NCI-H2196 treated with DMSO at 0.1 percent for 48 hours (cell line): Measurements from ENCODE around the gene METTL23.
"Not testable (repeated sequence)": the region's sequence is repeated elsewhere in the genome, so short reads cannot be mapped to it uniquely, and the experiment has no call there.

ENCODE experiments used
- DNase-seq: peaks from one replicate; lab custom pipeline; 2025; ENCODE audit not compliant: unreplicated experiment; lab: John Stamatoyannopoulos, UW

Gene METTL23

GRCh38 chr17:76713765-76714164, 12.9 kb upstream of the METTL23 start:
- DNase-seq: no peak

- no peak for DNase-seq
These were observed 12.3 kb upstream of the METTL23 start for GRCh38 chr17:76714336-76714735.

GRCh38 chr17:76714822-76715495, 11.7 kb upstream of the METTL23 start:
- DNase-seq: no peak

- DNase-seq: no peak
These were observed 11.2 kb upstream of the METTL23 start for GRCh38 chr17:76715496-76715830.

- no peak for DNase-seq
These were observed 10.3 kb upstream of the METTL23 start for GRCh38 chr17:76716146-76716838.

- no peak for DNase-seq
These were observed 9.8 kb upstream of the METTL23 start for GRCh38 chr17:76716839-76717215.

- DNase-seq: no peak
These were observed 8.1 kb upstream of the METTL23 start for GRCh38 chr17:76718516-76718915.

- no peak for DNase-seq
These were observed 6.4 kb upstream of the METTL23 start for GRCh38 chr17:76720211-76720610.

- no peak for DNase-seq
These were observed 5.7 kb upstream of the METTL23 start for GRCh38 chr17:76720941-76721340.

- DNase-seq: no peak
These were observed 5.2 kb upstream of the METTL23 start for GRCh38 chr17:76721463-76721862.

GRCh38 chr17:76722279-76722678, 4.4 kb upstream of the METTL23 start:
- DNase-seq: no peak

- DNase-seq: not testable (repeated sequence)
These were observed 3.7 kb upstream of the METTL23 start for GRCh38 chr17:76722977-76723376.

- no peak for DNase-seq
These were observed 2.8 kb upstream of the METTL23 start for GRCh38 chr17:76723812-76724211.

- DNase-seq: no peak
These were observed 934 bp upstream of the METTL23 start for GRCh38 chr17:76725580-76726230.

GRCh38 chr17:76726231-76726775, 336 bp upstream of the METTL23 start, which contains the start of gene JMJD6:
Gene JMJD6 (minus strand): TSS chr17:76726606. CDS start chr17:76726475, 131 bp downstream.
- DNase-seq: peak; percentile 99

- no peak for DNase-seq
These were observed 1.3 kb downstream of the METTL23 start for GRCh38 chr17:76727745-76728456.

- not testable (repeated sequence) for DNase-seq
These were observed 5.4 kb downstream of the METTL23 start for GRCh38 chr17:76731800-76732733.

GRCh38 chr17:76732734-76733617, 6.3 kb downstream of the METTL23 start:
- DNase-seq: no peak

GRCh38 chr17:76733618-76733957, 6.9 kb downstream of the METTL23 start:
- DNase-seq: no peak
